Vagina (tissue), 2 donors: ENCODE measurements around the gene MPG.

ENCODE experiments used
- POLR2A ChIP-seq, 2 donors: fragments of 450-650 bp; IDR thresholded peaks; one replicate each; pipeline ENCODE4 v1.6.1; 2017; ENCODE audit warnings: antibody characterized with exemption in 2 of 2, mild to moderate bottlenecking in 2 of 2, moderate library complexity in 2 of 2
- TF ChIP-seq, protein P1 (sequence below), 3 experiments: fragments of 450-650 bp in 2 of 3; fragments of 200-600 bp in 1 of 3; sonication (generic) in 1 of 3; IDR thresholded peaks; one replicate each; pipeline ENCODE4 v1.5.1; 2017 to 2019; ENCODE audit warnings: antibody characterized with exemption in 3 of 3, mild to moderate bottlenecking in 2 of 3, moderate library complexity in 2 of 3

GRCh38 chr16:100989-101388 is 23.0 kb downstream of the MPG start:
- TF ChIP-seq, protein P1, sequence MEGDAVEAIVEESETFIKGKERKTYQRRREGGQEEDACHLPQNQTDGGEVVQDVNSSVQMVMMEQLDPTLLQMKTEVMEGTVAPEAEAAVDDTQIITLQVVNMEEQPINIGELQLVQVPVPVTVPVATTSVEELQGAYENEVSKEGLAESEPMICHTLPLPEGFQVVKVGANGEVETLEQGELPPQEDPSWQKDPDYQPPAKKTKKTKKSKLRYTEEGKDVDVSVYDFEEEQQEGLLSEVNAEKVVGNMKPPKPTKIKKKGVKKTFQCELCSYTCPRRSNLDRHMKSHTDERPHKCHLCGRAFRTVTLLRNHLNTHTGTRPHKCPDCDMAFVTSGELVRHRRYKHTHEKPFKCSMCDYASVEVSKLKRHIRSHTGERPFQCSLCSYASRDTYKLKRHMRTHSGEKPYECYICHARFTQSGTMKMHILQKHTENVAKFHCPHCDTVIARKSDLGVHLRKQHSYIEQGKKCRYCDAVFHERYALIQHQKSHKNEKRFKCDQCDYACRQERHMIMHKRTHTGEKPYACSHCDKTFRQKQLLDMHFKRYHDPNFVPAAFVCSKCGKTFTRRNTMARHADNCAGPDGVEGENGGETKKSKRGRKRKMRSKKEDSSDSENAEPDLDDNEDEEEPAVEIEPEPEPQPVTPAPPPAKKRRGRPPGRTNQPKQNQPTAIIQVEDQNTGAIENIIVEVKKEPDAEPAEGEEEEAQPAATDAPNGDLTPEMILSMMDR (IDR thresholded peaks at IDR 0.05), result no peak
- no peak for TF ChIP-seq POLR2A (IDR thresholded peaks at IDR 0.05)
